Adipocyte (in vitro differentiated cells): Measurements from ENCODE around the gene GNB3.

Experiments
- DNase-seq: peaks from one replicate; pipeline ENCODE4 v3.0.0-alpha.2; 2015; ENCODE audit warnings: low read depth
- H3K27me3 ChIP-seq: replicated peaks from 2 replicates; pipeline ENCODE4 v1.7.0; 2013; ENCODE audit warnings: mild to moderate bottlenecking, low read length, moderate library complexity; ENCODE audit not compliant: control insufficient read depth, insufficient read depth
- H3K36me3 ChIP-seq: 2 replicates; pipeline ENCODE4 v1.7.0; 2013; ENCODE audit warnings: low read length, mild to moderate bottlenecking, moderate library complexity; ENCODE audit not compliant: control insufficient read depth, insufficient read depth, severe bottlenecking
- H3K4me1 ChIP-seq: 2 replicates; pipeline ENCODE4 v1.7.0; 2013; ENCODE audit warnings: mild to moderate bottlenecking, low read length, moderate library complexity; ENCODE audit not compliant: control insufficient read depth, insufficient read depth
- H3K4me3 ChIP-seq: 2 replicates; pipeline ENCODE4 v1.7.0; 2013; ENCODE audit warnings: mild to moderate bottlenecking, low read length, moderate library complexity
- H3K9ac ChIP-seq: 2 replicates; pipeline ENCODE4 v1.7.0; 2013; ENCODE audit warnings: mild to moderate bottlenecking, low read length, moderate library complexity
- H3K9me3 ChIP-seq: 2 replicates; pipeline ENCODE4 v1.7.0; 2013; ENCODE audit warnings: mild to moderate bottlenecking, low read length, moderate library complexity; ENCODE audit not compliant: control insufficient read depth

GNB3 gene

GRCh38 chr12:6817098-6817497 is 23.6 kb upstream of the GNB3 start:
- H3K9me3 ChIP-seq: no peaks in the 10 kb centered on the region
- no peak overlapping the region for H3K9ac ChIP-seq
- DNase-seq: no peak
- no peak overlapping the region for H3K4me3 ChIP-seq
- H3K36me3 ChIP-seq: no peaks in the 10 kb centered on the region
- H3K4me1 ChIP-seq: peaks cover 7% of the 10 kb centered on the region
- peaks cover 40% of the 10 kb centered on the region for H3K27me3 ChIP-seq

DNA sequence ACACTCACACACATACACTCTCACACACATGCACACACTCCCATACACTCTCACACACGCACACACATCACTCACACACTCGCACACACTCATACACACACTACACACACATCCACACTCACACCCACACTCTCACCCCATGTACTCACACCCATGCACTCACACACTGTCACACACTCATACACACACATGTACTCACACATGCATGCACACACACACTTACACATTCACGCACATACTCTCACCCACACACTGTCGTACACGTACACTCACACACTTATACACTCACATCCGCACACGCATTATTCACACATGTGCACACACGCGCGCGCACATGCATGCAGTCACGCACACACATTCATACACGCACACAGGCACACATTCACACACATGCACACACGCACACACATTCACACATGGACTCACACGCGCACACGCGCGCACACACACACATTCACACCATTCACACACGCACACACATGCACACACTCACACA is 23.0 kb upstream of the GNB3 start:
- Histone ChIP-seq H3K27me3 (peaks cover 45% of the 10 kb centered on the region), H3K9me3 (no peaks in the 10 kb centered on the region), H3K36me3 (no peaks in the 10 kb centered on the region), H3K9ac (no peak overlapping the region), H3K4me1 (peaks cover 7% of the 10 kb centered on the region), H3K4me3 (no peak overlapping the region)
- DNase-seq: no peak

DNA sequence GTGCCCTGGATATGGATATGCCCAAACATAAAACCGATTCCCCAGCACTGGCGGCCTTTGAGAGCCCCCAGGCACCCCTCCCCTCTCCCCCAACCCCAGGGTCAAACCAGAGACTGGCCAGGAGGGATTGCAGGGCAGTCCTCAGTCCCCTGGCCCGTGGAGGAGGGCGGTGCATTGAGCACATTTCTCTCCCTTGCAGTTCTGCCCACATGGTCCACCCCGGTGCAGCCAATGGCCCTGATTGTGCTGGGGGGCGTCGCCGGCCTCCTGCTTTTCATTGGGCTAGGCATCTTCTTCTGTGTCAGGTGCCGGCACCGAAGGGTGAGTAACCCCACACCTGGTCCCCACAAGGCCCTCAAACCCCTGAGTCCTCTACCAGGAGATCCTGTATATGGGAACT is 22.5 kb upstream of the GNB3 start:
- DNase-seq: no peak
- no peaks in the 10 kb centered on the region for H3K36me3 ChIP-seq
- H3K9me3 ChIP-seq: no peaks in the 10 kb centered on the region
- no peak overlapping the region for H3K4me3 ChIP-seq
- peaks cover 7% of the 10 kb centered on the region for H3K4me1 ChIP-seq
- H3K9ac ChIP-seq: no peak overlapping the region
- peaks cover 50% of the 10 kb centered on the region for H3K27me3 ChIP-seq

DNA sequence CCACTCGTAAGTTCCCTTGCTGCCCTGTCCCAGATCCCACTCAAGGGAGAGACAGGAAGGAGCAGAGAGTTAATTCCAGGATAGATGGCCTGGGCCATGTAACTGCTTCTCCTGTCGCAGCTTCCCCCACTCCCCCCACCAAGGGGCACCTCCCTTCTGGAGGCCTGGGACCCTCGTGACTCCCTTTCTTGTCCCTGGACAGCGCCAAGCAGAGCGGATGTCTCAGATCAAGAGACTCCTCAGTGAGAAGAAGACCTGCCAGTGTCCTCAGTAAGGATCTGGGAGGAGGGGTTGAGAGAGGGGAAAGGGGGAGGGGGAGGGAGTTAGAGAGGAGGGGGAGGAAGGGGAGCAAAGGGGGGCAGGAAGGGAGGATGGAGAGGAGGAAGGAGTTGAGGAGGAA is 22.1 kb upstream of the GNB3 start:
- Histone ChIP-seq H3K9ac (no peak overlapping the region), H3K36me3 (no peaks in the 10 kb centered on the region), H3K27me3 (peaks cover 55% of the 10 kb centered on the region), H3K9me3 (no peaks in the 10 kb centered on the region), H3K4me1 (peaks cover 7% of the 10 kb centered on the region), H3K4me3 (no peak overlapping the region)
- DNase-seq: no peak

DNA sequence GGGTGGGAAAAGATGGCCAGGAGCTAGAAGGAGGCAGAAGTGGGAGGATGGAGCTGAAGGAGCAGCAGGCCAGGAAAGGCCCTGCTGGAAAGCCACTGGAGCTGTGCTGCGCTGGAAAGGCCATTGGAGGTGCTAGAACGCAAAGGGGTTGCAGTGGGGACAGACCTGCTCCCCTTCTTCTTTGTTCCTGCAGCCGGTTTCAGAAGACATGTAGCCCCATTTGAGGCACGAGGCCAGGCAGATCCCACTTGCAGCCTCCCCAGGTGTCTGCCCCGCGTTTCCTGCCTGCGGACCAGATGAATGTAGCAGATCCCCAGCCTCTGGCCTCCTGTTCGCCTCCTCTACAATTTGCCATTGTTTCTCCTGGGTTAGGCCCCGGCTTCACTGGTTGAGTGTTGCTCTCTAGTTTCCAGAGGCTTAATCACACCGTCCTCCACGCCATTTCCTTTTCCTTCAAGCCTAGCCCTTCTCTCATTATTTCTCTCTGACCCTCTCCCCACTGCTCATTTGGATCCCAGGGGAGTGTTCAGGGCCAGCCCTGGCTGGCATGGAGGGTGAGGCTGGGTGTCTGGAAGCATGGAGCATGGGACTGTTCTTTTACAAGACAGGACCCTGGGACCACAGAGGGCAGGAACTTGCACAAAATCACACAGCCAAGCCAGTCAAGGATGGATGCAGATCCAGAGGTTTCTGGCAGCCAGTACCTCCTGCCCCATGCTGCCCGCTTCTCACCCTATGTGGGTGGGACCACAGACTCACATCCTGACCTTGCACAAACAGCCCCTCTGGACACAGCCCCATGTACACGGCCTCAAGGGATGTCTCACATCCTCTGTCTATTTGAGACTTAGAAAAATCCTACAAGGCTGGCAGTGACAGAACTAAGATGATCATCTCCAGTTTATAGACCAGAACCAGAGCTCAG is 21.4 kb upstream of the GNB3 start:
- Histone ChIP-seq H3K27me3 (peaks cover 54% of the 10 kb centered on the region), H3K9ac (no peak overlapping the region), H3K4me1 (peaks cover 7% of the 10 kb centered on the region), H3K9me3 (no peaks in the 10 kb centered on the region), H3K36me3 (no peaks in the 10 kb centered on the region), H3K4me3 (no peak overlapping the region)
- DNase-seq: no peak

DNA sequence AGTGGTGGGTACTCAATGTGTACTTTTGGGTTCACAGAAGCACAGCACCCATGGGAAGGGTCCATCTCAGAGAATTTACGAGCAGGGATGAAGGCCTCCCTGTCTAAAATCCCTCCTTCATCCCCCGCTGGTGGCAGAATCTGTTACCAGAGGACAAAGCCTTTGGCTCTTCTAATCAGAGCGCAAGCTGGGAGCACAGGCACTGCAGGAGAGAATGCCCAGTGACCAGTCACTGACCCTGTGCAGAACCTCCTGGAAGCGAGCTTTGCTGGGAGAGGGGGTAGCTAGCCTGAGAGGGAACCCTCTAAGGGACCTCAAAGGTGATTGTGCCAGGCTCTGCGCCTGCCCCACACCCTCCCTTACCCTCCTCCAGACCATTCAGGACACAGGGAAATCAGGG is 20.6 kb upstream of the GNB3 start:
- Histone ChIP-seq H3K9ac (no peak overlapping the region), H3K4me1 (peaks cover 7% of the 10 kb centered on the region), H3K9me3 (no peaks in the 10 kb centered on the region), H3K36me3 (no peaks in the 10 kb centered on the region), H3K4me3 (no peak overlapping the region), H3K27me3 (peaks cover 47% of the 10 kb centered on the region)
- no peak for DNase-seq

GRCh38 chr12:6821591-6822425 is 18.9 kb upstream of the GNB3 start, which contains the start of gene GPR162:
Gene GPR162 (plus strand): TSS chr12:6821821. CDS start chr12:6823899, 2,078 bp downstream.
- peak; percentile 82 for DNase-seq
- Histone ChIP-seq H3K9me3 (no peaks in the 10 kb centered on the region), H3K36me3 (no peaks in the 10 kb centered on the region), H3K27me3 (peaks cover 42% of the 10 kb centered on the region), H3K4me3 (peak within 1 kb of the TSS; percentile 57), H3K4me1 (peaks cover 7% of the 10 kb centered on the region), H3K9ac (peak within 1 kb of the TSS; percentile 36)

DNA sequence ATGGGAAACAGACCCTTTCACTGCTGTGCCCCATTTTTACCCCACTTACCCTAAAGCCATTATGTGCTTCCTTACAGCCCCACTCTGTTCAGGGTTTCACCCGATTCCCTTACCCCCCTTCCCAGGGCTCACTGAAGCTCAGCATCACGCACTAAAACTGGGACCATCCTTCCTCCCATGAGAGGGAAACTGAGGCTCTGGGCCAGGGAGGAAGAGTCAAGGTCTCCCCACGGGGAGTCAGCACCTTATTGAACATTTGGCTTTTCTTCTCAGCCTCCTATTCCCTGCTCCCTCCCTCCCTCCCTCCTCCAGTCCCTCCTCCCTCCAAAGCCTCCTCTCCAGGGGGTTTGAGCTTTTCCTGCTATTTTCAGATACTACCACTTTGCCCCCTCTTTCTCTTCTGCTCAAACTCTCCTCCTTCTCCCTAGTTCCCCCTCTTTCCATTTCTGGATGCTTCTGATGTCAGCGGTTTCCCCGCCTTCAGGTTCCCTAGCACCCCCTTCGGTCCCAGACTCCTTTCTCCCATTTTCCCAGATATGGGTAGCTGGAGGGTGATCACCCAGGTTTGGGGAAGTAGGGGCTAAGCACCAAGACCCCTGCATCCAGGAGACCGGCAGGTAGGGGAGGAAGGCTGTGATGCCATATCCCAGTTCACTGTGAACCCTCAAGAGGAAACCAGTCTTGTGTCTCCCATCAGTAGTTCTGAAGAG is 18.1 kb upstream of the GNB3 start:
- Histone ChIP-seq H3K27me3 (peaks cover 39% of the 10 kb centered on the region), H3K9ac (no peak overlapping the region), H3K36me3 (no peaks in the 10 kb centered on the region), H3K9me3 (no peaks in the 10 kb centered on the region), H3K4me1 (peaks cover 13% of the 10 kb centered on the region), H3K4me3 (no peak overlapping the region)
- DNase-seq: no peak

GRCh38 chr12:6823182-6824084 is 17.3 kb upstream of the GNB3 start:
- Histone ChIP-seq H3K27me3 (peaks cover 35% of the 10 kb centered on the region), H3K4me3 (no peak overlapping the region), H3K36me3 (no peaks in the 10 kb centered on the region), H3K4me1 (peaks cover 13% of the 10 kb centered on the region), H3K9me3 (no peaks in the 10 kb centered on the region), H3K9ac (no peak overlapping the region)
- DNase-seq: no peak

GRCh38 chr12:6824085-6824775 is 16.5 kb upstream of the GNB3 start:
- Histone ChIP-seq H3K9ac (no peak overlapping the region), H3K27me3 (peaks cover 32% of the 10 kb centered on the region), H3K4me1 (peaks cover 13% of the 10 kb centered on the region), H3K9me3 (no peaks in the 10 kb centered on the region), H3K4me3 (no peak overlapping the region), H3K36me3 (no peaks in the 10 kb centered on the region)
- DNase-seq: no peak
